Thyroid gland (tissue), 4 donors: ENCODE data around the gene SHTN1.

ENCODE experiments used
- CTCF ChIP-seq, 6 experiments: fragments of 200-600 bp in 3 of 6; fragments of 450-650 bp in 3 of 6; sonication (generic) in 3 of 6; IDR thresholded peaks; one replicate each; pipeline ENCODE4 v1.5.1; 2016 to 2019; ENCODE audit warnings: antibody characterized with exemption in 6 of 6, mild to moderate bottlenecking in 2 of 6, inconsistent platforms in 1 of 6, moderate library complexity in 1 of 6
- POLR2A ChIP-seq, 2 donors: fragments of 450-650 bp; IDR thresholded peaks; one replicate each; pipeline ENCODE4 v1.6.1; 2017; ENCODE audit warnings: antibody characterized with exemption in 2 of 2, mild to moderate bottlenecking in 2 of 2, moderate library complexity in 1 of 2

- no peak for TF ChIP-seq CTCF (IDR thresholded peaks at IDR 0.05)
- TF ChIP-seq POLR2A (IDR thresholded peaks at IDR 0.05): no peak
Observed at GRCh38 chr10:116864436-116864835, 140.6 kb downstream of the SHTN1 start.
